NCI-H460 (cell line): ENCODE results near the gene TRAPPC11. TPM values are rescaled to one million over a fixed set of nuclear protein-coding genes. Genes with fewer than 3 reads are reported as not detected.

Experiments
- DNase-seq: peaks from one replicate; pipeline ENCODE4 v3.0.0-alpha.2; 2016; ENCODE audit warnings: low read depth; ENCODE audit errors: extremely low read depth
- small RNA-seq, 2 experiments: library from RNA; depleted of rRNA; stranded (forward); fragments of <200 nt; gene quantifications; one replicate each; pipeline ENCODE3, GENCODE V24; 2014
- total RNA-seq: library from RNA; depleted of rRNA; stranded (reverse); fragments of >200 nt; shearing (Covaris generic); gene quantifications from 2 replicates; pipeline ENCODE4 v1.2.3, GENCODE V29; 2014; rRNA removed

TRAPPC11 gene
- total RNA-seq, 1 experiment from 2014 or later, result 37.7 TPM

DNA sequence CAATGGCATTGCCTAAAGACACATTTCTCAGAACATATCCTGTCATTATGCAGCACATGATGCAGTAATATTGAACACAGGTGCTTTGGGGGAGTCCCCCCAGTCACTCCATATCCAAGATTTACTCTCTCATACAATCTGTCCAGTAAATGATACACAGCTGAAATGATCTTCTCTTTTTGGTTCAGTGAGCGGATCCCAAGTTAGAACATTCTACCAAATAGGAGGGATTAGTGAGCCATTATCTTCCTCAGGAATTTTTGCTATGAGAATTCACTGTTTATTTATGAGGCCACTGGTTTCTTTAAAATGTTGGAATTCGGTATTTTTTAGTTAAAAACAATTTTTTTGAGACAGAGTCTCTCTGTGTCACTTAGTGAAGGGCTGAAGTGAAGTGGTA is 96.5 kb downstream of the TRAPPC11 start:
- no peak for DNase-seq

DNA sequence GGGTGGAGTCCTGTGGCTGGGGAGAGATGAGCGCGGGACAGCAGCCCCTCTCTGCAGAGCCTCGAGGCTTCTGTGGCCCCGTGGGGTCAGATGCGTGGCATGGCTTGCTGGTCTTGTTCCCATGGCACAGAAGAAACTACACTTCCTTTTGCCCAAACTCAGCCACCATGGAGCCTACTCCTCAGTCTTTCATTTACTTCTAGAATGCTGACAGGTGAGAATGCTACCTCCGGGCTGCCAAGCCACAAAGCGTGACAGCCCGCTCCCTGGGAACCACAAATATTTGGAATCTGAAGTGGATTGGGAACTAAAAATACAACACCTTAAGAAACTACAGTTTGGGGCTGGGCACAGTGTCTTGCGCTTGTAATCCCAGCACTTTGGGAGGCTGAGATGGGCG is 98.0 kb downstream of the TRAPPC11 start:
- DNase-seq, result no peak

DNA sequence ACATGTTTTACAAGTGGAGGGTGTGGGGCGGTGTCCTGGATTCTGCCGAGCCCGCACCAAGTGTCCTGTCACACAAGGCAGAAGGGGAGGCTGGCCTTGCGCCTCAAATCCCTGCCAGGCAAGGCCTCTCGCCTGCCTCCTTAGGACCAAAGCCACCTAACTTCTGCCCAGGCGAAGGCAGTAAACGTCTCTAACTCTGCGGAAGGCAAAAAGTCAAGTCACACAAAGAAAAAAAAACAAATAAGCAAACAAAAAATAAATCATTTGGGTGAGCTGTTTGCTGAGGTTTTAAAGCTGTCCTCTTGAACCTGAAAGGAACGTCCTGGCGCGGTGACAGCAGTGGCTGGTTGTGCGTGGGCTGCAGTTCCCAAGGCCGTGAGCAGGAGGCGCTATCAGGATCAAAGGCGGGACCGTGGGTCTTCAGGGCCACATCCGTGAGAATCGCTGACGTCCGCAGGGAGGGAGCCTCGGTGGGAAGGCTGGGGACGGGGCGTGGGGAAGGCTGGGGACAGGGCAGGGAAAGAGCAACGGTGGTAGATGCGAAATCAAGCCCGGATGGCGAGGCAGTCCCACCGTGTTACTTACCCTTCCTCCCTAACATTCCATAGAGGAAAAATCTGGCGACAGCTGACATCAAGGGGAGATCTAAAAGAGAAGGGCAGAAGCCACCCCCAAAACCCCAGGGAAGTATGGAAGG is 99.1 kb downstream of the TRAPPC11 start:
- DNase-seq, result no peak

DNA sequence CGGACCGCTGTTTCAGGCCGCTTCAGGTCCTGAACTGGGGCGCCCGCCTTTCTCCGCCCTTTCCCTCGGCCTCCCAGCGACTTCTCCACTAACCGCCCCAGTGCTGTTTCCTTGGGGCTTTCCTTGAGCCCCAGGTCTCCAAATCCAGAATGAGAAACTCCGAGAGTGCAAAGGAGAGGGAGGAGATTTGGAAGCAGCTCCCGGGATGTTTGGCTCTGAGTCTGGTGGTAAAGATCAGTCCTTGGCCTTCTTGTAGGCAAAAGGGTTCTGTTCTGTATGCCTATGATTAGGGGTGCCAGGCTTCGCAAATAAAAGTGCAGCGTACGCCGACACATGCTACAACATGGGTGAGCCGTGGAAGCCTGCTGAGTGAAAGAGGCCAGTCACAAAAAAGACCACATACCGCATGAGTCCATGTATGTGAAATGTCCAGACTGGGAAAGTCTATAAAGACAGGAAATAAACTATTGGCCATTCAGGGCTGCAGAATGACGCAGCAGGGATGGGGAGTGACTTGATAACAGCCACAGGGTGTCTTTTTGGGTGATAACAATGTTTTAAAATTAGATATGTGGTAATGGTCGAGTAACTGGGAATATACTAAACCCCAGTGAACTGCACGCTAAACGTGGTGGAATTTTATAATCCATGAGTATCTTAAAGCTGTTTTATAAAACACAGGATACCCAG is 99.8 kb downstream of the TRAPPC11 start:
- no peak for DNase-seq

DNA sequence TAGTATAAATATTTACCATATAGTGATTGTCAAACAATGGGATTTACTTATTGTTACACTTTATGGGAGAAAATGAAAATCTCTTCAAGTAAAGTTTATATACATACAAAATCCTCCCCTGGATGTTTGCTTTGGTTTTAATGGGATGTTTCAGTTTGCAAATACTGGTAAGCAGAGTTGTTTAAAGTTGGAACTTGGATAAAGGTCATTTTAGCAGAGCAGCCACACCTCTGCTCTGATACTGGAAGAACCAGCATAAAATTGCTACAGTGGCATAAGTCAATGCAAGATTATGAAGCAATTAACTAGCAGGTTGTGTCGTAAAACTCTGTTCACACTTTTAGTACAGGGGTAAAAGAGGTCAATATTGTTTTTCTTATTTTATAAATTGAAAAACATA is 101.2 kb downstream of the TRAPPC11 start:
- DNase-seq, result no peak

Small RNAs within 50 kb of the gene (small RNA-seq; reads per million reads assigned to genes)
- gene RNU6-1053P (0 reads per million in 2 experiments), gene RNU6-335P (0 reads per million in 2 experiments), gene RNU6-479P (0 reads per million in 2 experiments)

Other genes with a start within 250 kb of the TRAPPC11 start
- gene CDKN2AIP, start 214.7 kb upstream of the TRAPPC11 start, total RNA-seq, result 10.4 and 11.5 TPM in 2 replicates
- gene ING2, start 154.2 kb upstream of the TRAPPC11 start, total RNA-seq, result 12.8 and 13.0 TPM in 2 replicates
- gene RWDD4, start 108 bp upstream of the TRAPPC11 start, total RNA-seq, result 46.1 and 49.5 TPM in 2 replicates
- gene STOX2, start 246.0 kb downstream of the TRAPPC11 start, total RNA-seq, result 2.2 and 4.4 TPM in 2 replicates